ENCODE data around the gene HEATR3. TPM values are rescaled to one million over a fixed set of nuclear protein-coding genes. Genes with fewer than 3 reads are reported as not detected.
A peak's percentile ranks its signal among the peaks of the same experiment; 100 is the strongest.

The HEATR3 gene
- polyA plus RNA-seq, 3 donors = 10.4 to 40.6 (median 10.7) TPM

GRCh38 chr16:50040018-50040417 lies 25.8 kb upstream of the HEATR3 start:
- H3K4me1 ChIP-seq (ENCODE audit: control insufficient read depth in 1 of 2, insufficient read depth in 2 of 2, low read length in 2 of 2) = peaks cover 44 to 48% of the 10 kb centered on the region in 2 donors
- peaks cover 0 to 2% (median 0%) of the 10 kb centered on the region in 3 donors for H3K27me3 Mint-ChIP-seq (ENCODE audit: low read depth in 3 of 3)
- no peaks in the 10 kb centered on the region for H3K9me3 ChIP-seq (replicated peaks in 1 of 2; ENCODE audit: control insufficient read depth in 1 of 2, insufficient read depth in 1 of 2, low read length in 2 of 2)
- peak overlapping the region; percentile 93 to 99 (median 96) for H3K27ac Mint-ChIP-seq
- WGBS (ENCODE audit: insufficient coverage) = 80% methylated on average over 6 of the region's 8 CpGs
- TF ChIP-seq, protein P1, sequence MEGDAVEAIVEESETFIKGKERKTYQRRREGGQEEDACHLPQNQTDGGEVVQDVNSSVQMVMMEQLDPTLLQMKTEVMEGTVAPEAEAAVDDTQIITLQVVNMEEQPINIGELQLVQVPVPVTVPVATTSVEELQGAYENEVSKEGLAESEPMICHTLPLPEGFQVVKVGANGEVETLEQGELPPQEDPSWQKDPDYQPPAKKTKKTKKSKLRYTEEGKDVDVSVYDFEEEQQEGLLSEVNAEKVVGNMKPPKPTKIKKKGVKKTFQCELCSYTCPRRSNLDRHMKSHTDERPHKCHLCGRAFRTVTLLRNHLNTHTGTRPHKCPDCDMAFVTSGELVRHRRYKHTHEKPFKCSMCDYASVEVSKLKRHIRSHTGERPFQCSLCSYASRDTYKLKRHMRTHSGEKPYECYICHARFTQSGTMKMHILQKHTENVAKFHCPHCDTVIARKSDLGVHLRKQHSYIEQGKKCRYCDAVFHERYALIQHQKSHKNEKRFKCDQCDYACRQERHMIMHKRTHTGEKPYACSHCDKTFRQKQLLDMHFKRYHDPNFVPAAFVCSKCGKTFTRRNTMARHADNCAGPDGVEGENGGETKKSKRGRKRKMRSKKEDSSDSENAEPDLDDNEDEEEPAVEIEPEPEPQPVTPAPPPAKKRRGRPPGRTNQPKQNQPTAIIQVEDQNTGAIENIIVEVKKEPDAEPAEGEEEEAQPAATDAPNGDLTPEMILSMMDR (IDR thresholded peaks at IDR 0.05) = no peak
- H3K36me3 Mint-ChIP-seq = peaks cover 13 to 19% of the 10 kb centered on the region in 2 donors
- no peaks in the 10 kb centered on the region for H3K27me3 ChIP-seq (ENCODE audit: control insufficient read depth in 2 of 2, insufficient read depth in 2 of 2, low read length in 2 of 2)
- no peak overlapping the region for H2AFZ ChIP-seq (ENCODE audit: insufficient read depth, low read depth, low read length, poor library complexity, severe bottlenecking)
- peak overlapping the region; percentile 78 to 81 for H3K27ac ChIP-seq (ENCODE audit: low read depth in 1 of 2, low read length in 2 of 2)
- no peak overlapping the region for H3K4me2 ChIP-seq (replicated peaks; ENCODE audit: extremely low read depth, low read length, poor library complexity, severe bottlenecking)
- DNase-seq = no peak
- H3K4me3 ChIP-seq (replicated peaks in 1 of 3; ENCODE audit: low read depth in 2 of 3, low read length in 3 of 3) = peak overlapping the region in 1 of 3 experiments; percentile 8
- peaks cover 44% of the 10 kb centered on the region for H3K4me1 Mint-ChIP-seq
- no peaks in the 10 kb centered on the region for H3K9me3 Mint-ChIP-seq
- peaks cover 11% of the 10 kb centered on the region for H3K79me2 ChIP-seq (ENCODE audit: insufficient read depth, low read length)
- no peak overlapping the region for H3K4me3 Mint-ChIP-seq
- peaks cover 10 to 17% of the 10 kb centered on the region in 2 donors for H3K36me3 ChIP-seq (replicated peaks in 1 of 2; ENCODE audit: control insufficient read depth in 1 of 2, insufficient read depth in 2 of 2, low read length in 2 of 2)
- H3K9ac ChIP-seq (ENCODE audit: insufficient read depth, low read length, poor library complexity, severe bottlenecking) = no peak overlapping the region
- H4K20me1 ChIP-seq (ENCODE audit: insufficient read depth, low read length) = no peaks in the 10 kb centered on the region
- intact Hi-C loops (cut with micrococcal nuclease) = no loop called here

GRCh38 chr16:50040710-50041109 lies 25.1 kb upstream of the HEATR3 start:
- Mint-ChIP-seq H3K9me3 (no peaks in the 10 kb centered on the region), H3K4me1 (peaks cover 44% of the 10 kb centered on the region), H3K4me3 (no peak overlapping the region), H3K27ac (peak overlapping the region in 3 of 7 donors; percentile 77 to 99 (median 93)), H3K27me3 (ENCODE audit: low read depth in 3 of 3) (peaks cover 0 to 4% (median 2%) of the 10 kb centered on the region in 3 donors), H3K36me3 (peaks cover 7 to 12% of the 10 kb centered on the region in 2 donors)
- no peak overlapping the region for H3K4me3 ChIP-seq (replicated peaks in 1 of 3; ENCODE audit: low read depth in 2 of 3, low read length in 3 of 3)
- H3K4me2 ChIP-seq (replicated peaks; ENCODE audit: extremely low read depth, low read length, poor library complexity, severe bottlenecking) = no peak overlapping the region
- H3K27ac ChIP-seq (ENCODE audit: low read depth in 1 of 2, low read length in 2 of 2) = peak overlapping the region in 1 of 2 donors; percentile 78
- intact Hi-C loops (cut with micrococcal nuclease) = no loop called here
- H3K9ac ChIP-seq (ENCODE audit: insufficient read depth, low read length, poor library complexity, severe bottlenecking) = no peak overlapping the region
- TF ChIP-seq, protein P1 (IDR thresholded peaks at IDR 0.05) = no peak
- H3K9me3 ChIP-seq (replicated peaks in 1 of 2; ENCODE audit: control insufficient read depth in 1 of 2, insufficient read depth in 1 of 2, low read length in 2 of 2) = no peaks in the 10 kb centered on the region
- no peaks in the 10 kb centered on the region for H4K20me1 ChIP-seq (ENCODE audit: insufficient read depth, low read length)
- H3K36me3 ChIP-seq (replicated peaks in 1 of 2; ENCODE audit: control insufficient read depth in 1 of 2, insufficient read depth in 2 of 2, low read length in 2 of 2) = peaks cover 3 to 10% of the 10 kb centered on the region in 2 donors
- WGBS (ENCODE audit: insufficient coverage) = no CpG with 5 or more reads among the region's 1 CpG
- H3K27me3 ChIP-seq (ENCODE audit: control insufficient read depth in 2 of 2, insufficient read depth in 2 of 2, low read length in 2 of 2) = no peaks in the 10 kb centered on the region
- DNase-seq = no peak
- peaks cover 44 to 48% of the 10 kb centered on the region in 2 donors for H3K4me1 ChIP-seq (ENCODE audit: control insufficient read depth in 1 of 2, insufficient read depth in 2 of 2, low read length in 2 of 2)
- peaks cover 7% of the 10 kb centered on the region for H3K79me2 ChIP-seq (ENCODE audit: insufficient read depth, low read length)
- peak overlapping the region; percentile 22 for H2AFZ ChIP-seq (ENCODE audit: insufficient read depth, low read depth, low read length, poor library complexity, severe bottlenecking)
